Measurements from ENCODE around the gene SLC9B1.
A peak's percentile ranks its signal among the peaks of the same experiment; 100 is the strongest.
"Not testable (repeated sequence)": the region's sequence is repeated elsewhere in the genome, so short reads cannot be mapped to it uniquely, and the experiment has no call there.

Gene SLC9B1

GRCh38 chr4:102871772-102872171 is 147.7 kb downstream of the SLC9B1 start:
- no peak overlapping the region for H3K4me3 ChIP-seq (replicated peaks in 1 of 2; ENCODE audit: low read depth in 2 of 2, low read length in 2 of 2)
- TF ChIP-seq CTCF (IDR thresholded peaks at IDR 0.05; ENCODE audit: low read depth, low read length): no peak
- no peak for DNase-seq (ENCODE audit: low read depth in 2 of 2)

- no peak for DNase-seq (ENCODE audit: low read depth in 2 of 2)
- H3K4me3 ChIP-seq (replicated peaks in 1 of 2; ENCODE audit: low read depth in 2 of 2, low read length in 2 of 2): peak overlapping the region; percentile 67 to 80
- TF ChIP-seq CTCF (IDR thresholded peaks at IDR 0.05; ENCODE audit: low read depth, low read length): no peak
Measured at GRCh38 chr4:102869569-102870197, 149.8 kb downstream of the SLC9B1 start.

GRCh38 chr4:102868781-102869568 is 150.5 kb downstream of the SLC9B1 start, which contains the start of gene CISD2:
CISD2 (plus strand) TSS chr4:102868992; CDS start chr4:102869085, 93 bp downstream.
- TF ChIP-seq CTCF (IDR thresholded peaks at IDR 0.05; ENCODE audit: low read depth, low read length): no peak
- DNase-seq (ENCODE audit: low read depth in 2 of 2): peak; percentile 90 to 94
- H3K4me3 ChIP-seq (replicated peaks in 1 of 2; ENCODE audit: low read depth in 2 of 2, low read length in 2 of 2): peak within 1 kb of the TSS; percentile 67 to 80

- TF ChIP-seq CTCF (IDR thresholded peaks at IDR 0.05; ENCODE audit: low read depth, low read length): no peak
- no peak for DNase-seq (ENCODE audit: low read depth in 2 of 2)
- H3K4me3 ChIP-seq (replicated peaks in 1 of 2; ENCODE audit: low read depth in 2 of 2, low read length in 2 of 2): peak overlapping the region; percentile 67 to 80
Measured at GRCh38 chr4:102868153-102868780, 151.2 kb downstream of the SLC9B1 start.

- no peak for TF ChIP-seq CTCF (IDR thresholded peaks at IDR 0.05; ENCODE audit: low read depth, low read length)
- H3K4me3 ChIP-seq (replicated peaks in 1 of 2; ENCODE audit: low read depth in 2 of 2, low read length in 2 of 2): peak overlapping the region; percentile 67 to 80
- no peak for DNase-seq (ENCODE audit: low read depth in 2 of 2)
Measured at GRCh38 chr4:102867278-102868152, 152.0 kb downstream of the SLC9B1 start.

GRCh38 chr4:102865327-102865726 is 154.2 kb downstream of the SLC9B1 start:
- DNase-seq (ENCODE audit: low read depth in 2 of 2); H3K4me3 ChIP-seq (replicated peaks in 1 of 2; ENCODE audit: low read depth in 2 of 2, low read length in 2 of 2): not testable (repeated sequence)

All from cardiac fibroblast (primary cell).